GM23248 (cell line): ENCODE data around the gene UBIAD1. TPM values are rescaled to one million over a fixed set of nuclear protein-coding genes. Genes with fewer than 3 reads are reported as not detected.

Experiments
- DNase-seq: peaks from one replicate; pipeline ENCODE4 v3.0.0-alpha.2; 2015
- H2AFZ ChIP-seq: fragments of 200-600 bp; sonication (generic); 2 replicates; pipeline ENCODE4 v1.6.1; 2016; ENCODE audit warnings: antibody characterized with exemption
- H3F3A ChIP-seq: fragments of 200-600 bp; sonication (generic); 2 replicates; pipeline ENCODE4 v1.6.1; 2016; ENCODE audit warnings: mild to moderate bottlenecking, antibody characterized with exemption, mixed run types; ENCODE audit not compliant: insufficient read depth
- H3K27ac ChIP-seq: fragments of 200-600 bp; sonication (generic); 2 replicates; pipeline ENCODE4 v1.5.1; 2016; ENCODE audit warnings: mild to moderate bottlenecking
- H3K27me3 ChIP-seq: fragments of 200-600 bp; sonication (generic); replicated peaks from 2 replicates; pipeline ENCODE4 v1.6.1; 2016; ENCODE audit warnings: mild to moderate bottlenecking; ENCODE audit not compliant: insufficient read depth
- H3K36me3 ChIP-seq: fragments of 200-600 bp; sonication (generic); 2 replicates; pipeline ENCODE4 v1.6.1; 2016; ENCODE audit warnings: low read depth, mild to moderate bottlenecking
- H3K4me1 ChIP-seq: fragments of 200-600 bp; sonication (generic); 2 replicates; pipeline ENCODE4 v1.6.1; 2016; ENCODE audit warnings: mild to moderate bottlenecking; ENCODE audit not compliant: insufficient read depth
- H3K4me2 ChIP-seq: fragments of 200-600 bp; sonication (generic); one replicate; pipeline ENCODE4 v1.6.1; 2016; ENCODE audit warnings: mild to moderate bottlenecking; ENCODE audit not compliant: unreplicated experiment
- H3K4me3 ChIP-seq: fragments of 200-600 bp; sonication (generic); 2 replicates; pipeline ENCODE4 v1.5.1; 2016; ENCODE audit warnings: mild to moderate bottlenecking
- H3K79me2 ChIP-seq: fragments of 200-600 bp; sonication (generic); 2 replicates; pipeline ENCODE4 v1.6.1; 2016; ENCODE audit warnings: mild to moderate bottlenecking; ENCODE audit not compliant: insufficient read depth
- H3K9ac ChIP-seq: fragments of 200-600 bp; sonication (generic); 2 replicates; pipeline ENCODE4 v1.6.1; 2016; ENCODE audit warnings: mild to moderate bottlenecking
- H3K9me2 ChIP-seq: fragments of 200-600 bp; sonication (generic); 2 replicates; pipeline ENCODE4 v1.6.1; 2016; ENCODE audit warnings: mixed run types, mild to moderate bottlenecking, moderate library complexity; ENCODE audit not compliant: insufficient read depth
- H3K9me3 ChIP-seq: fragments of 200-600 bp; sonication (generic); one replicate; pipeline ENCODE4 v1.6.1; 2017; ENCODE audit warnings: low read depth
- H4K20me1 ChIP-seq: fragments of 200-600 bp; sonication (generic); 2 replicates; pipeline ENCODE4 v1.6.0; 2016; ENCODE audit not compliant: insufficient read depth
- EZH2 ChIP-seq: fragments of 200-600 bp; sonication (generic); IDR thresholded peaks from 2 replicates; pipeline ENCODE4 v1.6.1; 2018; ENCODE audit warnings: antibody characterized with exemption, mild to moderate bottlenecking; ENCODE audit not compliant: insufficient read depth, poor library complexity, severe bottlenecking
- EZH2phosphoT487 ChIP-seq: fragments of 200-600 bp; sonication (generic); IDR thresholded peaks from 2 replicates; pipeline ENCODE4 v1.6.1; 2018; ENCODE audit warnings: antibody characterized with exemption, moderate library complexity, mild to moderate bottlenecking, low read depth; ENCODE audit not compliant: insufficient read depth
- WGBS, 2 experiments: methylation state at CpG; one replicate each; pipeline ENCODE4 v1.1.6; 2015 to 2017; ENCODE audit warnings: low lambda C conversion rate in 2 of 2, low coverage in 1 of 2; ENCODE audit errors: missing lambda C conversion rate in 2 of 2; 5-methylcytosine and 5-hydroxymethylcytosine counted together
- in situ Hi-C: fragments of 300-500 bp; cut with MboI; formaldehyde crosslinking; loops from 2 replicates; pipeline ENCODE4 v1.15.0; 2020
- polyA plus RNA-seq: library from polyadenylated mRNA; unstranded; fragments of >200 nt; fragmentation: Nextera tagmentation; extraction: Ambion mirVana; gene quantifications from 2 replicates; pipeline ENCODE4 v1.2.1, GENCODE V29; 2016
- small RNA-seq: library from RNA; depleted of rRNA; stranded (forward); fragments of <200 nt; gene quantifications from one replicate; pipeline ENCODE3, GENCODE V24; 2014; ENCODE audit warnings: low read depth, low replicate concordance
- total RNA-seq: library from RNA; depleted of rRNA; stranded (reverse); fragments of >200 nt; shearing (Covaris generic); gene quantifications from 2 replicates; pipeline ENCODE4 v1.2.3, GENCODE V29; 2014; rRNA removed

Gene UBIAD1
- total and polyA plus RNA-seq, 2 experiments from 2014 or later = 5.2 to 8.1 TPM

GRCh38 chr1:11334261-11334804, 61.3 kb downstream of the UBIAD1 start:
- TF ChIP-seq EZH2 (no peak), EZH2phosphoT487 (no peak)
- Histone ChIP-seq H3K9me3 (no peaks in the 10 kb centered on the region), H3K4me2 (no peak overlapping the region), H3K27me3 (0 out of 2 replicates have a peak, but pooled peaks cover 9% of the 10 kb centered on the region), H3K9me2 (no peaks in the 10 kb centered on the region), H3K36me3 (no peaks in the 10 kb centered on the region), H2AFZ (no peak overlapping the region), H3K4me3 (no peak overlapping the region), H3K4me1 (no peaks in the 10 kb centered on the region), H3F3A (no peaks in the 10 kb centered on the region), H3K9ac (no peak overlapping the region), H4K20me1 (no peaks in the 10 kb centered on the region), H3K79me2 (no peaks in the 10 kb centered on the region), H3K27ac (no peak overlapping the region)
- DNase-seq = no peak
- in situ Hi-C loops = no loop called here
- 51 to 54% methylated on average over 13 of the region's 13 CpGs for WGBS, 2 experiments

- no peaks in the 10 kb centered on the region for H3K79me2 ChIP-seq
- H3K9me3 ChIP-seq = no peaks in the 10 kb centered on the region
- H4K20me1 ChIP-seq = no peaks in the 10 kb centered on the region
- WGBS, 2 experiments = 62 to 78% methylated on average over 5 to 7 of the region's 7 CpGs
- H3K4me2 ChIP-seq = no peak overlapping the region
- TF ChIP-seq EZH2phosphoT487 (no peak), EZH2 (no peak)
- no peak overlapping the region for H3K27ac ChIP-seq
- no peak overlapping the region for H3K9ac ChIP-seq
- H3F3A ChIP-seq = no peaks in the 10 kb centered on the region
- no peak overlapping the region for H3K4me3 ChIP-seq
- 0 out of 2 replicates have a peak, but pooled peaks cover 11% of the 10 kb centered on the region for H3K27me3 ChIP-seq
- in situ Hi-C loops = no loop called here
- no peaks in the 10 kb centered on the region for H3K36me3 ChIP-seq
- no peaks in the 10 kb centered on the region for H3K4me1 ChIP-seq
- no peak overlapping the region for H2AFZ ChIP-seq
- H3K9me2 ChIP-seq = no peaks in the 10 kb centered on the region
- DNase-seq = no peak
Observed at GRCh38 chr1:11334821-11335220, 61.8 kb downstream of the UBIAD1 start.

- no peak overlapping the region for H3K27ac ChIP-seq
- H3K4me3 ChIP-seq = no peak overlapping the region
- peaks cover 19% of the 10 kb centered on the region; the same call in 1 of the 2 replicates for H3K27me3 ChIP-seq
- H3K79me2 ChIP-seq = no peaks in the 10 kb centered on the region
- no peaks in the 10 kb centered on the region for H3K9me3 ChIP-seq
- in situ Hi-C loops = no loop called here
- no peaks in the 10 kb centered on the region for H4K20me1 ChIP-seq
- H3K9me2 ChIP-seq = no peaks in the 10 kb centered on the region
- no peaks in the 10 kb centered on the region for H3F3A ChIP-seq
- H2AFZ ChIP-seq = no peak overlapping the region
- no peaks in the 10 kb centered on the region for H3K4me1 ChIP-seq
- WGBS, 2 experiments = 72 to 75% methylated on average over 7 of the region's 7 CpGs
- no peak overlapping the region for H3K4me2 ChIP-seq
- H3K36me3 ChIP-seq = no peaks in the 10 kb centered on the region
- H3K9ac ChIP-seq = no peak overlapping the region
- no peak for DNase-seq
- TF ChIP-seq EZH2 (no peak), EZH2phosphoT487 (no peak)
Observed at GRCh38 chr1:11335417-11336056, 62.5 kb downstream of the UBIAD1 start.

GRCh38 chr1:11337580-11338073, 64.6 kb downstream of the UBIAD1 start:
- in situ Hi-C loops = no loop called here
- no peak overlapping the region for H3K27ac ChIP-seq
- peak; percentile 45 for DNase-seq

More at GRCh38 chr1:11337580-11338073, 64.6 kb downstream of the UBIAD1 start:
- Histone ChIP-seq H2AFZ (no peak overlapping the region), H3K4me2 (no peak overlapping the region), H3K9me3 (no peaks in the 10 kb centered on the region), H3K4me1 (no peaks in the 10 kb centered on the region), H3K9ac (no peak overlapping the region), H3F3A (no peaks in the 10 kb centered on the region), H3K4me3 (no peak overlapping the region), H4K20me1 (no peaks in the 10 kb centered on the region), H3K79me2 (no peaks in the 10 kb centered on the region), H3K36me3 (no peaks in the 10 kb centered on the region), H3K27me3 (peaks cover 37% of the 10 kb centered on the region), H3K9me2 (no peaks in the 10 kb centered on the region)
- WGBS, 2 experiments = 5 to 8% methylated on average over 11 to 12 of the region's 12 CpGs
- TF ChIP-seq EZH2 (no peak), EZH2phosphoT487 (no peak)

Small RNA genes within 50 kb of the gene (small RNA-seq; reads per million reads assigned to genes)
- not detected for gene RNU6-291P
- gene RPL39P6 = not detected

Other genes starting within 250 kb of the UBIAD1 start
- gene MASP2, start 226.0 kb upstream of the UBIAD1 start, total RNA-seq = not detected in 2 replicates
- 0.10 and 0.16 TPM in 2 replicates for gene MASP2, start 226.0 kb upstream of the UBIAD1 start, polyA plus RNA-seq
- gene SRM, start 213.2 kb upstream of the UBIAD1 start, total RNA-seq = 35.3 and 48.0 TPM in 2 replicates
- 104 and 152 TPM in 2 replicates for gene SRM, start 213.2 kb upstream of the UBIAD1 start, polyA plus RNA-seq
- 45.4 and 60.8 TPM in 2 replicates for gene EXOSC10, start 173.3 kb upstream of the UBIAD1 start, total RNA-seq
- gene EXOSC10, start 173.3 kb upstream of the UBIAD1 start, polyA plus RNA-seq = 50.9 and 51.2 TPM in 2 replicates
- gene ANGPTL7, start 83.8 kb upstream of the UBIAD1 start, total RNA-seq = not detected in 2 replicates
- not detected in 2 replicates for gene ANGPTL7, start 83.8 kb upstream of the UBIAD1 start, polyA plus RNA-seq
- gene MTOR, start 10.6 kb upstream of the UBIAD1 start, total RNA-seq = 27.6 and 30.7 TPM in 2 replicates
- gene MTOR, start 10.6 kb upstream of the UBIAD1 start, polyA plus RNA-seq = 10.3 and 10.6 TPM in 2 replicates
- not detected in 2 replicates for gene DISP3, start 206.0 kb downstream of the UBIAD1 start, total RNA-seq
- not detected in 2 replicates for gene DISP3, start 206.0 kb downstream of the UBIAD1 start, polyA plus RNA-seq